RCC 7860 (cell line): Measurements from ENCODE around the gene POLA2.
"Not testable (repeated sequence)": the region's sequence is repeated elsewhere in the genome, so short reads cannot be mapped to it uniquely, and the experiment has no call there.

ENCODE experiments used
- DNase-seq: peaks from one replicate; pipeline ENCODE4 v3.0.0-alpha.2; 2015; ENCODE audit warnings: low spot score
- FAIRE-seq: peaks from 2 replicates; lab custom pipeline; 2012; peaks lifted over from hg19 to GRCh38; lab: Jason Lieb, UNC

POLA2 gene

DNA sequence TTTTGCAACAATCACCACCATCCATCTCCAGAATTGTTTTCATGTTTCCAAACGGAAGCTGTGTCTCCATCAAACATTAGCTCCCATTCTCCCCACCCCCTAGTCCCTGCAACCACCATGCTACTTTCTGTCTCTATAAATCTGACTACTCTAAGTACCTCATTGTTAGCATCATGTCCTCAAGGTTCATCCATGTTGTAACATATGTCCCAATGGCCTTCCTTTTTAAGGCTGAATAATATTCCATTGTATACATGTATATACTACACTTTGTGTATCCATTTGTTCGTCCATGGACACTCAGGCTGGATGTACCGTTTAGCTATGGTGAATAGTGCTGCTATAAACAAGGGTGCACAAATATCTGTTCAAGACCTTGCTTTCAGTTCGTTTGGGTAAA, 63.7 kb downstream of the POLA2 start:
- FAIRE-seq (no peak), DNase-seq (no peak)

DNA sequence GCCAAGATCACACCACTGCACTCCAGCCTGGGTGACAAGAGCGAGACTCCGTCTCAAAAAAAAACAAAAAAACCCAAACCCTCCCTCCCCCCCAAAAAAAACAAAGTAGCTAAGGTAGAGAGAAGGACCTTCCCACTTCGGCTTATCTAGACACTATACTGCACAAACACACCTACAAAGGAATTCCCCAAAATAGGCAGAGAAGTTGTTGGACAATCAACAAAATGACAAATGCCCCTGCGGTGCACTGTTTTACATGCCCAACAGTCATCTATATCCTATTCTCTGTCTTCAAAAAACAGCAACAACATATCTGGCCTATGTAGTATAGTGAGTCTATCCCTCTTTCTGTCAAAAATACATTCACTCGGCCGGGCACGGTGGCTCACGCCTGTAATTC, 65.3 kb downstream of the POLA2 start:
- FAIRE-seq: no peak
- DNase-seq: no peak

DNA sequence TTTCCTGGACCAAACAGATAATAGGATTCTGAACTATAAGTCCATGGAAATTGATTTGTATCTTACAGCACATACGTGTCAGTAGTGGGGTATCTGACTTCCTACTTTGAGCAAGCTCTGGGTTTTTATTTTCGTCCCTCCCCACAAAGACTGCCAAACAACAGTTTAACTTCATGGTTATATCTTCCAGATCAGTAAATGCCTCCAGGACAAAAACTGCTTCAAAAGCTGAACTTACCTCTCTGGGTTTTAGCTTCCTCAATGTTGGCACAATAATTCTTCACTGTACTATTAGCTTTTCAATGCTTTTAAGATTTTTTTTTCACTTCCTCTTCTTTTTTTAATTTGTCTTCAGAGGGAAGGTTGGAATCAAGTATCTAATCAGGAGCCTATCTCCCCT, 67.7 kb downstream of the POLA2 start:
- FAIRE-seq (no peak), DNase-seq (no peak)

DNA sequence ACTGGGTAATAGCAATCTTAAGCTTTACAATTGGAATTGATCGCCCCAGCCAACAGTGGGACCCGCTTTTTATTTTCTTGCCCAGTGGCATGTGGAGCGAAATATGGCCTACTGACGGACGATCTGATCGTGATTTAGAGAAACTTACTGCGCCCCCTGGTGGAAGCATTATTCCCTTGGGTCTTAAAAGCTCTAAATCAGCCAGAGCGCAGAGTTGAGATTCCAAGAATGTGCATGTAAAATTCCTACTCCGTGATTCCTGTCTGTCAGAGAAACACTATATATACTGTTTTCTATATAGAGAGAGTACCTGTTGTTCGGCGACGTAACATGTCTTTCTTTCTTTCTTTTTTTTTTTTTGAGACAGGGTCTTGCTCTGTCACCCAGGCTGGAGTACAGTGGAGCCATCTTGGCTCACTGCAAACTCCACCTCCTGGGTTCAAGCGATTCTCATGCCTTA, 68.2 kb downstream of the POLA2 start:
- FAIRE-seq: no peak

DNA sequence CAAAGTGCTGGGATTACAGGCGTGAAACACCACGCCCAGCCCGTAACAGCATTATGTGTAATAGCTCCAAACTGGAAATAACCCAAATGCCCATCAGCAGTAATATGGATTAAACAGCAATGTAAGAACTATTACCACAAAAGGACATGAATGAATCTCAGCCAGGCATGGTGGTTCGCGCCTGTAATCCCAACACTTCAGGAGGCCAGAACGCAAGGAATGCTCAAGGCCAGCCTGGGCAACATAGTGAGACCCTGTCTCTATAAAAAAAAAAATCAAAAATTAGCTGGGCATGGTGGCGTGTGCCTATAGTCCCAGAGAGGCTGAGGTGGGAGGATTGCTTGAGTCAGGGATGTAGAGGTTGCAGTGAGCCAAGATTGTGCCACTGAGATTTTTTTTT, 68.8 kb downstream of the POLA2 start:
- FAIRE-seq (no peak), DNase-seq (no peak)

More for the DNA sequence above, 68.2 kb downstream of the POLA2 start:
- DNase-seq: peak; percentile 50

DNA sequence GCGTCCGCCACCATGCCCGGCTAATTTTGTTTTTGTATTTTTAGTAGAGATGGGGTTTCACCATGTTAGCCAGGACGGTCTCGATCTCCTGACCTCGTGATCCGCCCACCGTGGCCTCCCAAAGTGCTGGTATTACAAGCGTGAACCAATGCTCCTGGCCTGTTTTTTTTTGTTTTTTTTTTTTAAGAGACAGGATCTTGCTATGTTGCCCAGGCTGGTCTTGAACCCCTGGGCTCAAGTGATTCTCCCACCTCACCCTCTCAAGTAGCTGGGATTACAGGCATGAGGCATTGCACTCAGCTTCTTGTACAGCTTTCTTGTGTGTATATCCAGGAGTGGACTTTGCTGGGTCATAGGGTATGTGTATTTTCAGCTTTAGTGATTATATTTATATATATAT, 70.8 kb downstream of the POLA2 start:
- DNase-seq, FAIRE-seq: not testable (repeated sequence)

DNA sequence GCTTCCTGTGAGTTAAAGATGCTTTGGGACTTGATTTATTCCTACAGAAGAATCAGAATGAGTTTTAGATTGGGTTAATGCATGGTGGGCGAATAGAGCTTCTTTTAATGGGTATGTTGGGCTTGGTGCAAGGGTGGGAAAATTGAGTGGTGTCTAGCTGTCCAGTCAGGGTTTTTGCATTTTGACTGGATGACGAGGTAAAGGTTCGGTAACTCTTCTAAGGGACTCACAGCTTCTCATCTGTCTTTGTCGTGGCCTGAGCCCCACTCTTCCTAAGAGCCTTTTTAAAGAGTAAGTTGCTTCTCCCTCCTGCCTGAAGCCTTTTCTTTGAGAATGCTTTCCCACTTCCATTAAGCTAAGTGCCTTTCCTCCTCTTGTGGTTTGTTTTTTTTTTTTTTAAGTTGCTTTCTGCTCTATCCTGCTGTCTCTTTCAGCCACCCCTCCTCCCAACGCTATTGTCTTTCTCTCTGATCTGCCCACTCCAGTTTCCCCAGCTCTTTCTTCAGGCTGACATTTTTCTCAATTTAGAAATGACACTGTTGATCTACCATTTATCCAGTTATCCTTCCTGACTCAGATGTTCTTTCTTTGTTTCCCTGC, 73.0 kb downstream of the POLA2 start:
- FAIRE-seq: no peak

DNA sequence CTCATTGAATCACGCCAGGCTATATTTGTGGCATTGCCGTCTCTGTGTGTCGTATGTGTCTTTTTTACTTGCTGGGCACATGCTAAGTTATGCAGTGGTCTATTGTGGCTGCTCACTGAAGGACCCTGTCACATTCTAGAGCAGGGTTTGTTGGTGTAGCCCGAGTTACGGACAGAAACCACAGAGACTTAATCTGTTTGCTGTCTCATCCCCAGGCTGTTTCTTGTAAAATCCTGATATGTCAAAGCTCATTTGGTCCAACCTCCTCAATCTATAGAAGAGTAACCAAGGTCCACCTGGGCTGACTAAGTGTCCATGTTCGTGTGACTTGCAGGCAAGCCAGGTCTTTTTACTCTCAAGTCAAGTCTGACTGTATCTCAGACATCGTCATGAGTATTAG, 76.9 kb downstream of the POLA2 start:
- DNase-seq: no peak
- no peak for FAIRE-seq

More for the DNA sequence above, 73.0 kb downstream of the POLA2 start:
- DNase-seq: no peak

DNA sequence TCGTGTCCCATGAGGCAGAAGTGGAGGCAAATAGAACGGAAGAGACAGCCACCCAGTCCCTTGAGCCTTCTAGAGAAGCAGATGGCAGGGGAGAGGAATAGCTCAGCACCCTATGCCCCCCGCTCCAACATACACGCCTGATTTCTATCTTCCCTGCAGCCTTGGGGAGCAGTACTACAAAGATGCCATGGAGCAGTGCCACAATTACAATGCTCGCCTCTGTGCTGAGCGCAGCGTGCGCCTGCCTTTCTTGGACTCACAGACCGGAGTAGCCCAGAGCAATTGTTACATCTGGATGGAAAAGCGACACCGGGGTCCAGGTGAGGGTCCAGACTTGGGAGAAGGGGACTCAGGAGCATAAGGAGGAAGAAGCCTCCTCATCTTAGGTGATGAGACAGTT, 78.5 kb downstream of the POLA2 start:
- no peak for FAIRE-seq
- no peak for DNase-seq

DNA sequence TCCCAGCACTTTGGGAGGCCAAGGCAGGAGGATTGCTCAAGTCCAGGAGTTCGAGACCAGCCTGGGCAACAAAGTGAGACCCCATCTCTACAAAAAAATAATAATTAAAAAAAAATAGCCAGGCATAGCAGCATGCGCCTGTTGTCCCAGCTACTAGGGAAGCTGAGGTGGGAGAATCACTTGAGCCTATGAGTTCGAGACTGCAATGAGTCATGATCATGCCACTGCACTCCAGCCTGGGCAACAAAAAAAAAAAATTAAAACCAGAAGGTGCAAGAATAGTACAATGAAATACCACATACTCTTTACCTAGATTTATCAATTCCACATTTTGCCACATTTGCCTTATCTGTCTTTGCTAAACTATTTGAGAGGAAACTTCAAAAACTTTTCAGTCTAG, 80.1 kb downstream of the POLA2 start:
- FAIRE-seq: no peak

More for the DNA sequence above, 80.1 kb downstream of the POLA2 start:
- DNase-seq: no peak
